ENCODE results near the gene LSM14B. TPM values are rescaled to one million over a fixed set of nuclear protein-coding genes. Genes with fewer than 3 reads are reported as not detected.

LSM14B gene
- total and polyA plus RNA-seq, 4 donors, result 16.4 to 41.7 (median 27.8) TPM

- Histone ChIP-seq H3K4me1 (ENCODE audit: control insufficient read depth in 5 of 5, insufficient read depth in 5 of 5, low read length in 5 of 5) (peaks cover 0 to 5% (median 0%) of the 10 kb centered on the region in 5 donors), H3K36me3 (ENCODE audit: control insufficient read depth in 4 of 4, insufficient read depth in 4 of 4, low read length in 4 of 4) (peaks cover 0 to 35% (median 6%) of the 10 kb centered on the region in 4 donors), H3K27ac (ENCODE audit: low read depth in 1 of 2, low read length in 1 of 2) (no peak overlapping the region), H3K27me3 (ENCODE audit: control insufficient read depth in 3 of 3, insufficient read depth in 3 of 3, low read length in 2 of 3) (no peaks in the 10 kb centered on the region), H3K9ac (ENCODE audit: insufficient read depth in 1 of 2, low read length in 2 of 2) (no peak overlapping the region), H3K4me3 (no peak overlapping the region), H3K9me3 (ENCODE audit: control insufficient read depth in 4 of 4, insufficient read depth in 3 of 4, low read length in 3 of 4) (no peaks in the 10 kb centered on the region)
- no peak for TF ChIP-seq CTCF (IDR thresholded peaks at IDR 0.05; ENCODE audit: control extremely low read depth, extremely low read depth)
- WGBS, 2 donors, result 97% methylated on average over 22 of the region's 22 CpGs
- ATAC-seq (ENCODE audit: insufficient read depth, low FRiP score) (no peak), DNase-seq (no peak)
These were observed 36.3 kb downstream of the LSM14B start for GRCh38 chr20:62158541-62158940.

GRCh38 chr20:62159052-62159451 lies 36.8 kb downstream of the LSM14B start:
- 88 to 96% methylated on average over 11 of the region's 11 CpGs for WGBS, 2 donors
- TF ChIP-seq CTCF (IDR thresholded peaks at IDR 0.05; ENCODE audit: control extremely low read depth, extremely low read depth), result no peak
- ATAC-seq (ENCODE audit: insufficient read depth, low FRiP score) (no peak), DNase-seq (no peak)
- Histone ChIP-seq H3K4me1 (ENCODE audit: control insufficient read depth in 5 of 5, insufficient read depth in 5 of 5, low read length in 5 of 5) (peaks cover 0 to 5% (median 0%) of the 10 kb centered on the region in 5 donors), H3K27ac (ENCODE audit: low read depth in 1 of 2, low read length in 1 of 2) (no peak overlapping the region), H3K9ac (ENCODE audit: insufficient read depth in 1 of 2, low read length in 2 of 2) (no peak overlapping the region), H3K4me3 (no peak overlapping the region), H3K9me3 (ENCODE audit: control insufficient read depth in 4 of 4, insufficient read depth in 3 of 4, low read length in 3 of 4) (no peaks in the 10 kb centered on the region), H3K27me3 (ENCODE audit: control insufficient read depth in 3 of 3, insufficient read depth in 3 of 3, low read length in 2 of 3) (no peaks in the 10 kb centered on the region), H3K36me3 (ENCODE audit: control insufficient read depth in 4 of 4, insufficient read depth in 4 of 4, low read length in 4 of 4) (peaks cover 0 to 40% (median 7%) of the 10 kb centered on the region in 4 donors)

- 80 to 90% methylated on average over 14 of the region's 14 CpGs for WGBS, 2 donors
- DNase-seq (no peak), ATAC-seq (ENCODE audit: insufficient read depth, low FRiP score) (no peak)
These were observed 37.6 kb downstream of the LSM14B start for GRCh38 chr20:62159839-62160238.

More at GRCh38 chr20:62159839-62160238, 37.6 kb downstream of the LSM14B start:
- Histone ChIP-seq H3K27me3 (ENCODE audit: control insufficient read depth in 3 of 3, insufficient read depth in 3 of 3, low read length in 2 of 3) (no peaks in the 10 kb centered on the region), H3K4me3 (no peak overlapping the region), H3K36me3 (ENCODE audit: control insufficient read depth in 4 of 4, insufficient read depth in 4 of 4, low read length in 4 of 4) (peaks cover 0 to 42% (median 10%) of the 10 kb centered on the region in 4 donors), H3K27ac (ENCODE audit: low read depth in 1 of 2, low read length in 1 of 2) (no peak overlapping the region), H3K9ac (ENCODE audit: insufficient read depth in 1 of 2, low read length in 2 of 2) (no peak overlapping the region), H3K4me1 (ENCODE audit: control insufficient read depth in 5 of 5, insufficient read depth in 5 of 5, low read length in 5 of 5) (peaks cover 0 to 5% (median 0%) of the 10 kb centered on the region in 5 donors), H3K9me3 (ENCODE audit: control insufficient read depth in 4 of 4, insufficient read depth in 3 of 4, low read length in 3 of 4) (no peaks in the 10 kb centered on the region)
- no peak for TF ChIP-seq CTCF (IDR thresholded peaks at IDR 0.05; ENCODE audit: control extremely low read depth, extremely low read depth)

All from lung (tissue), 12 donors.